NK-92 (cell line): ENCODE measurements around the gene NSUN2.

Source experiments
- DNase-seq: peaks from one replicate; lab custom pipeline; 2025; ENCODE audit not compliant: unreplicated experiment; lab: John Stamatoyannopoulos, UW

Gene NSUN2

GRCh38 chr5:6567068-6567467, 65.8 kb downstream of the NSUN2 start:
- no peak for DNase-seq

GRCh38 chr5:6565492-6565891, 67.4 kb downstream of the NSUN2 start:
- DNase-seq: no peak

GRCh38 chr5:6557807-6558575, 74.9 kb downstream of the NSUN2 start:
- no peak for DNase-seq

- no peak for DNase-seq
Observed at GRCh38 chr5:6556802-6557102, 76.1 kb downstream of the NSUN2 start.

GRCh38 chr5:6556089-6556801, 76.6 kb downstream of the NSUN2 start:
- no peak for DNase-seq

- no peak for DNase-seq
Observed at GRCh38 chr5:6554812-6555211, 78.0 kb downstream of the NSUN2 start.

- no peak for DNase-seq
Observed at GRCh38 chr5:6553972-6554371, 78.9 kb downstream of the NSUN2 start.

GRCh38 chr5:6552612-6553011, 80.2 kb downstream of the NSUN2 start:
- DNase-seq: no peak

GRCh38 chr5:6551955-6552313, 80.9 kb downstream of the NSUN2 start:
- no peak for DNase-seq

- no peak for DNase-seq
Observed at GRCh38 chr5:6551287-6551954, 81.4 kb downstream of the NSUN2 start.

GRCh38 chr5:6550628-6551027, 82.2 kb downstream of the NSUN2 start:
- DNase-seq: no peak
